Natural killer cell (primary cell): ENCODE results near the gene HMCES. TPM values are rescaled to one million over a fixed set of nuclear protein-coding genes. Genes with fewer than 3 reads are reported as not detected.
A peak's percentile ranks its signal among the peaks of the same experiment; 100 is the strongest.

Source experiments
- ATAC-seq, 3 donors: fragments of 150-1000 bp in 2 of 3; fragments of 200-7000 bp in 1 of 3; cut with Tn5 transposase; 1 replicate in 1 of 3; 2 replicates in 2 of 3; pipeline ENCODE4 v1.10.0; 2021; ENCODE audit warnings: mild to moderate bottlenecking in 2 of 3, moderate library complexity in 2 of 3
- DNase-seq, 2 donors: peaks; one replicate each; pipeline versions ENCODE4 v3.0.0 to v3.0.0-alpha.2; 2013 to 2021; ENCODE audit warnings: mixed read lengths in 1 of 2
- H3K27ac ChIP-seq: one replicate; pipeline ENCODE4 v1.5.1; 2013; ENCODE audit warnings: mild to moderate bottlenecking, low read length
- H3K27me3 ChIP-seq: one replicate; pipeline ENCODE4 v1.6.1; 2013; ENCODE audit warnings: low read length; ENCODE audit not compliant: control insufficient read depth, insufficient read depth
- H3K36me3 ChIP-seq: one replicate; pipeline ENCODE4 v1.6.1; 2013; ENCODE audit warnings: low read length; ENCODE audit not compliant: control insufficient read depth, insufficient read depth
- H3K4me1 ChIP-seq: one replicate; pipeline ENCODE4 v1.6.1; 2013; ENCODE audit warnings: low read length; ENCODE audit not compliant: control insufficient read depth, insufficient read depth
- H3K4me3 ChIP-seq: one replicate; pipeline ENCODE4 v1.5.1; 2013; ENCODE audit warnings: low read length
- H3K9me3 ChIP-seq: one replicate; pipeline ENCODE4 v1.6.1; 2013; ENCODE audit warnings: low read length; ENCODE audit not compliant: control insufficient read depth, insufficient read depth
- H3K27ac Mint-ChIP-seq, 2 donors: one replicate each; pipeline ENCODE4 v1.8.0; 2022; ENCODE audit warnings: mild to moderate bottlenecking in 2 of 2, mixed read lengths in 2 of 2, moderate library complexity in 1 of 2
- H3K27me3 Mint-ChIP-seq, 2 donors: one replicate each; pipeline ENCODE4 v1.8.0; 2022; ENCODE audit warnings: low read depth in 2 of 2, mixed read lengths in 2 of 2
- H3K36me3 Mint-ChIP-seq: one replicate; pipeline ENCODE4 v1.8.0; 2022; ENCODE audit warnings: mixed read lengths
- H3K4me1 Mint-ChIP-seq, 2 donors: one replicate each; pipeline ENCODE4 v1.8.0; 2022; ENCODE audit warnings: mixed read lengths in 2 of 2
- H3K4me3 Mint-ChIP-seq: one replicate; pipeline ENCODE4 v1.8.0; 2022; ENCODE audit warnings: mild to moderate bottlenecking, moderate library complexity, mixed read lengths
- H3K9me3 Mint-ChIP-seq, 2 donors: one replicate each; pipeline ENCODE4 v1.8.0; 2022; ENCODE audit warnings: mixed read lengths in 2 of 2
- CTCF ChIP-seq: fragments of 200-600 bp; IDR thresholded peaks from one replicate; pipeline ENCODE4 v1.8.0; 2022; ENCODE audit warnings: antibody characterized with exemption
- WGBS: methylation state at CpG from one replicate; pipeline ENCODE4 v1.1.7; 2013; ENCODE audit warnings: missing lambda C conversion rate; ENCODE audit not compliant: insufficient coverage; 5-methylcytosine and 5-hydroxymethylcytosine counted together
- intact Hi-C: fragments of 100-400 bp; cut with micrococcal nuclease; formaldehyde crosslinking; loops from one replicate; pipeline ENCODE4 v1.14.2; 2022
- total RNA-seq, 4 donors: library from RNA; stranded (reverse); fragments of 120-200 nt in 1 of 4; gene quantifications; one replicate each; pipeline versions ENCODE4 v1.2.3 to v1.2.4, GENCODE V29; 2013 to 2022

The HMCES gene
- total RNA-seq, 3 donors from 2014 or later (not counting 1 experiment from before 2014, with no cell fraction given) = 37.3 to 42.8 (median 40.9) TPM

- peak in 1 of 2 donors; percentile 39 for DNase-seq
- Histone ChIP-seq H3K4me3 (peak overlapping the region; percentile 66), H3K4me1 (peaks cover 36% of the 10 kb centered on the region), H3K27me3 (no peaks in the 10 kb centered on the region), H3K27ac (peak overlapping the region; percentile 60), H3K9me3 (no peaks in the 10 kb centered on the region), H3K36me3 (no peaks in the 10 kb centered on the region)
- H3K27me3 Mint-ChIP-seq = no peaks in the 10 kb centered on the region
- peak overlapping the region; percentile 18 to 86 for H3K27ac Mint-ChIP-seq
- peak in 2 of 3 donors; percentile 2 to 13 for ATAC-seq
- H3K36me3 Mint-ChIP-seq = no peaks in the 10 kb centered on the region
- 30% methylated on average over 7 of the region's 7 CpGs for WGBS
- TF ChIP-seq CTCF = no peak
- H3K4me3 Mint-ChIP-seq = peak overlapping the region; percentile 87
- H3K9me3 Mint-ChIP-seq = no peaks in the 10 kb centered on the region
- peaks cover 24 to 60% of the 10 kb centered on the region in 2 donors for H3K4me1 Mint-ChIP-seq
- intact Hi-C loops = no loop called here
Observed at GRCh38 chr3:129313665-129314385, 35.2 kb downstream of the HMCES start.

DNA sequence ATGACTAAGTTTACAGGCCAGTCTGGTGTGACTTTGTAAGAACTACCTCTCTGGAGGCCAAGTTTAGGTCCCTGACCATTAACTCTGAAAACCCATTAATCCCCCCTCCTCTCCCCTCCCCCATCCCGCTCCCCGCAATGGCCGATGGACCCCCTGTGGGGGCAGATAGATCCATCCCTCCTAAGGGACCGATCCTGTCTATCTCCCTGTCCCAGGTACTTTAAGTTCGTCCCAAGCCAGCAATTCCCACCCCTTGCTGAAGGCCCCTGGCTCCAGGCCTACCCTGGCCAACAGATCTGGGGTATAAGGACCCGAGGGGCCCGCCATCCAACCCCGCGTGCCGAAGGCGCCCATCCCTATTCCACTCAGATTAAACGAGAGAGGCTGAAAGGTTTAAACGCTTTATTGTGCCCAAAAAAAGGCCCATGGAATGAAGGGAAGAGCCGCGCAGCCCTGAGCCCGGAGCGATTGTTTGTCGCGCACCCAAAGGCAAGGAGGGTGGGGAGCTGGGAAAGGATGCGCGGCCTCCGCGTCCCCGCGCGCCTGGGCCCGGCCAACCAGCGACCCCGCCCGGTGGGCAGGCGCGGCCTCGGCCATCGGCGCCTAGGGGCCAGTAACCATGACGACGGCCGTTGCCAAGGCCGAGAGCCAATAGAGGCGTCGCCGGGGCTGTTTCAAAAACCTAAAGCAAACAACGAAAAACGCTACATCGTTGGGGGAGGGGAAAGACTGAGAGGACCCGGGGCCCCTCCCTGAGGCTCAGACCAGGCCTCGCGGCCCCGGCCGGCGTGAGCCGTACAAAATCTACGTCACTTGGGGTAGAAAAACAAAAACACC lies 35.9 kb downstream of the HMCES start:
- Mint-ChIP-seq H3K27me3 (no peaks in the 10 kb centered on the region), H3K27ac (peak overlapping the region; percentile 18 to 86)
- H3K4me3 ChIP-seq = peak overlapping the region; percentile 66

DNA sequence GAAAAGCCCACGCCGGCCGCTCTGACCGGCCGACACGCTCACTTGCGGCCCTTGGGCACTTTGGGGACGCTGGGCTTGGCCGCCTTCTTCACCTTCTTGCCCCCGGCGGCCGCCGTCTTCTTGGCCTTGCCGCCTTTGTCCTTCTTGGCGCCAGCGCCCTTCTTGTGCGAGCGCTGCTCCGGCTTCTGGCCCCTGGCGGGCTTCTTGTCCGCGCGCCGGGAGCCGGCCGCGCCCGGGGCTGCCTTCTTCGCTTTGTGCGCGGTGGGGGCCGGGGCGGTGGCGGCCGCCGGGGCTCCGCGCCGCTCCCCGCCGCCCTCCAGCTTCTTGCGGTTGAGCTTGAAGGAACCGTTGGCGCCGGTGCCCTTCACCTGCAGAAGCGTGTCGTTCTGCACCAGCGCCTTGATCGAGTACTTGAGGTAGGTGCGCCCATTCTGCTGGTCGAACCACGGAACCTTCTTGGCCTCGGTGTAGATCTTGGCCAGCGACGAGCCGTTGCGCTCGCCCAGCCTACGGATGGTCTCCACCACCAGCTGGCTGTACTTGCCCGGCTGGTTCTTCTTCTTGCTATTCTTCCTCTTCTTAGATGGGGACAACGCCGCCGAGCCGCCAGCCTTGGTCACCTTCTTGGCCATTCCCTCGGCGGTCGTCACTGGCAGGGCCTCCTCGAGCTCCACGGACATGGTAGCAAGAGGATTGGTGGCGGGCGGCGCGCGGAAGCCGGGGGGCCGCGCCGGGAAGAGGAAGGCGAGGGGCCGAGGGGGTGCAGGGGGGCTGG lies 36.7 kb downstream of the HMCES start:
- H3K4me3 ChIP-seq = peak overlapping the region; percentile 66
- Mint-ChIP-seq H3K27ac (peak overlapping the region; percentile 16 to 86), H3K36me3 (no peaks in the 10 kb centered on the region), H3K9me3 (no peaks in the 10 kb centered on the region), H3K27me3 (no peaks in the 10 kb centered on the region), H3K4me3 (peak overlapping the region; percentile 89), H3K4me1 (peaks cover 24 to 60% of the 10 kb centered on the region in 2 donors)
- peak overlapping the region; percentile 44 for H3K27ac ChIP-seq
- no peaks in the 10 kb centered on the region for H3K9me3 ChIP-seq
- intact Hi-C loops = no loop called here
- ATAC-seq = peak in 2 of 3 donors; percentile 2 to 5
- peak; percentile 33 to 66 for DNase-seq
- under 1% methylated on average over 80 of the region's 80 CpGs for WGBS
- peaks cover 36% of the 10 kb centered on the region for H3K4me1 ChIP-seq
- no peak for TF ChIP-seq CTCF
- H3K36me3 ChIP-seq = no peaks in the 10 kb centered on the region
- no peaks in the 10 kb centered on the region for H3K27me3 ChIP-seq

More for the DNA sequence above, 35.9 kb downstream of the HMCES start:
- Mint-ChIP-seq H3K4me3 (peak overlapping the region; percentile 87), H3K36me3 (no peaks in the 10 kb centered on the region), H3K4me1 (peaks cover 24 to 60% of the 10 kb centered on the region in 2 donors), H3K9me3 (no peaks in the 10 kb centered on the region)
- no peak for TF ChIP-seq CTCF
- Histone ChIP-seq H3K9me3 (no peaks in the 10 kb centered on the region), H3K27me3 (no peaks in the 10 kb centered on the region), H3K36me3 (no peaks in the 10 kb centered on the region), H3K27ac (peak overlapping the region; percentile 60), H3K4me1 (peaks cover 36% of the 10 kb centered on the region)
- DNase-seq (peak; percentile 42 to 71), ATAC-seq (peak; percentile 17 to 31 (median 17))
- 2% methylated on average over 53 of the region's 53 CpGs for WGBS
- intact Hi-C loops = no loop called here
